GM12878 (cell line): Measurements from ENCODE around the gene PLCXD1. TPM values are rescaled to one million over a fixed set of nuclear protein-coding genes. Genes with fewer than 3 reads are reported as not detected.
A peak's percentile ranks its signal among the peaks of the same experiment; 100 is the strongest.

Experiments
- CBFB ChIP-seq: IDR thresholded peaks from 2 replicates; pipeline ENCODE4 v1.6.1; 2016; ENCODE audit warnings: antibody characterized with exemption, low read depth
- CREB1 ChIP-seq: IDR thresholded peaks from 2 replicates; pipeline ENCODE4 v1.6.1; 2012; ENCODE audit warnings: low read depth, mild to moderate bottlenecking, inconsistent platforms
- CREM ChIP-seq: IDR thresholded peaks from 2 replicates; pipeline ENCODE4 v1.6.1; 2014; ENCODE audit warnings: antibody characterized with exemption, low read depth
- E2F4 ChIP-seq: IDR thresholded peaks from 2 replicates; pipeline ENCODE4 v1.6.1; 2012; ENCODE audit warnings: low read depth, low read length, improper control_type of control experiment
- EGR1 ChIP-seq, 2 experiments: IDR thresholded peaks; 1 replicate in 1 of 2; 2 replicates in 1 of 2; pipeline ENCODE4 v1.6.1; 2011 to 2012; ENCODE audit warnings: low read depth in 2 of 2, low read length in 2 of 2, borderline replicate concordance in 1 of 2, mild to moderate bottlenecking in 1 of 2, moderate library complexity in 1 of 2
- ETV6 ChIP-seq, 2 experiments: fragments of 450-650 bp in 1 of 2; IDR thresholded peaks in 1 of 2; conservative IDR thresholded peaks in 1 of 2; 2 replicates each; pipeline ENCODE4 v1.6.1; 2014; ENCODE audit warnings: antibody characterized with exemption in 1 of 2, borderline replicate concordance in 1 of 2, low read depth in 1 of 2, mild to moderate bottlenecking in 1 of 2, moderate library complexity in 1 of 2
- NFIC ChIP-seq: IDR thresholded peaks from 2 replicates; pipeline ENCODE4 v1.6.1; 2012; ENCODE audit warnings: low read depth, mild to moderate bottlenecking, inconsistent platforms, low read length, moderate library complexity
- NR2F1 ChIP-seq: fragments of 450-650 bp; conservative IDR thresholded peaks from 2 replicates; pipeline ENCODE4 v1.6.1; 2017; ENCODE audit warnings: mild to moderate bottlenecking
- PBX3 ChIP-seq: IDR thresholded peaks from 2 replicates; pipeline ENCODE4 v1.6.1; 2011; ENCODE audit warnings: mild to moderate bottlenecking, low read depth, low read length, moderate library complexity; ENCODE audit not compliant: insufficient replicate concordance
- POLR2AphosphoS5 ChIP-seq: IDR thresholded peaks from 2 replicates; pipeline ENCODE4 v1.6.1; 2011; ENCODE audit warnings: mild to moderate bottlenecking, low read length, inconsistent platforms
- RAD21 ChIP-seq: IDR thresholded peaks from 2 replicates; pipeline ENCODE4 v1.6.1; 2011; ENCODE audit warnings: mild to moderate bottlenecking, low read depth, low read length, moderate library complexity; ENCODE audit not compliant: insufficient read depth
- RCOR1 ChIP-seq: conservative IDR thresholded peaks from 2 replicates; pipeline ENCODE4 v1.6.1; 2012; ENCODE audit warnings: low read depth, low read length, improper control_type of control experiment
- REST ChIP-seq: IDR thresholded peaks from 2 replicates; pipeline ENCODE4 v1.6.1; 2012; ENCODE audit warnings: mild to moderate bottlenecking, low read depth, low read length
- STAT3 ChIP-seq: IDR thresholded peaks from 2 replicates; pipeline ENCODE4 v1.6.1; 2011; ENCODE audit warnings: low read depth, low read length, improper control_type of control experiment
- YY1 ChIP-seq: IDR thresholded peaks from 2 replicates; pipeline ENCODE4 v1.6.1; 2011; ENCODE audit warnings: low read depth, mild to moderate bottlenecking, low read length
- ZNF207 ChIP-seq: fragments of 450-650 bp; IDR thresholded peaks from 2 replicates; pipeline ENCODE4 v1.6.1; 2014; ENCODE audit warnings: antibody characterized with exemption, mild to moderate bottlenecking, borderline replicate concordance
- ZNF687 ChIP-seq: fragments of 450-650 bp; IDR thresholded peaks from 2 replicates; pipeline ENCODE4 v1.6.1; 2017; ENCODE audit warnings: mild to moderate bottlenecking, moderate library complexity
- ZZZ3 ChIP-seq: IDR thresholded peaks from 2 replicates; pipeline ENCODE4 v1.6.1; 2011; ENCODE audit warnings: low read depth; ENCODE audit not compliant: control insufficient read depth, insufficient read length
- polyA plus RNA-seq, 11 experiments: library from polyadenylated mRNA; depleted of rRNA in 4 of 11; unstranded in 6 of 11; stranded (reverse) in 5 of 11; fragments of >200 nt; fragmentation: Nextera tagmentation in 4 of 11; fragmentation: Illumina TruSeq in 1 of 11; extraction: Ambion mirVana in 4 of 11; extraction: Trizol in 1 of 11; gene quantifications; 1 replicate in 1 of 11; 2 replicates in 10 of 11; pipeline versions ENCODE4 v1.2.1 to v1.2.3, GENCODE V29; 2011 to 2016; ENCODE audit warnings: inconsistent platforms in 2 of 11, missing spikeins in 2 of 11, low read depth in 1 of 11
- total RNA-seq, 4 experiments: library from RNA; depleted of rRNA in 3 of 4; stranded (reverse); fragments of >200 nt in 3 of 4; fragmentation: Illumina TruSeq in 1 of 4; extraction: Trizol in 1 of 4; gene quantifications; 2 replicates each; pipeline versions ENCODE4 v1.2.1 to v1.2.3, GENCODE V29; 2013 to 2021

Gene PLCXD1
- total and polyA plus RNA-seq, 10 of the 15 experiments (the other 5 are each of a cell fraction or from before 2014, with no cell fraction given) = 2.4 to 49.7 (median 18.0) TPM

GRCh38 chrX:283115-283845 is 2.1 kb downstream of the PLCXD1 start (continued):
- peak; percentile 66 for TF ChIP-seq CREB1
- TF ChIP-seq CREM = 0 out of 2 replicates have a peak, but pooled peaks have one; percentile 41
- TF ChIP-seq CBFB = no peak
- TF ChIP-seq EGR1 (IDR thresholded peaks at IDR 0.05; ENCODE audit: borderline replicate concordance in 1 of 2, low read depth in 2 of 2, low read length in 2 of 2) = 0 out of 3 replicates have a peak, but pooled peaks of 1 of the 2 experiments have one; percentile 32
- no peak for TF ChIP-seq NR2F1
- peak; percentile 83 for TF ChIP-seq E2F4
- TF ChIP-seq ETV6 (conservative IDR thresholded peaks at IDR 0.05 in 1 of 2, IDR thresholded peaks at IDR 0.05 in 1 of 2; ENCODE audit: borderline replicate concordance in 1 of 2, low read depth in 1 of 2) = no peak
- TF ChIP-seq POLR2AphosphoS5 = peak; percentile 45; the same call in 1 of the 2 replicates
- TF ChIP-seq NFIC = no peak
- TF ChIP-seq RAD21 = no peak
- TF ChIP-seq REST = no peak
- TF ChIP-seq STAT3 = no peak
- no peak for TF ChIP-seq ZNF687
- peak; percentile 89 for TF ChIP-seq YY1
- no peak for TF ChIP-seq RCOR1
- TF ChIP-seq PBX3 = peak; percentile 94
- no peak; the same call in 1 of the 2 replicates for TF ChIP-seq ZNF207
- no peak for TF ChIP-seq ZZZ3
